GM18861 (cell line): Measurements from ENCODE around the gene CHMP4B.

Experiments
- ATAC-seq: cut with Tn5 transposase; IDR thresholded peaks from one replicate; pipeline ENCODE4 v1.9.1; 2021; ENCODE audit not compliant: unreplicated experiment

The CHMP4B gene

GRCh38 chr20:33890557-33890956 is 79.4 kb downstream of the CHMP4B start:
- no peak for ATAC-seq

- ATAC-seq, result no peak
Measured at GRCh38 chr20:33893314-33893713, 82.2 kb downstream of the CHMP4B start.

- no peak for ATAC-seq
Measured at GRCh38 chr20:33894798-33895197, 83.7 kb downstream of the CHMP4B start.

- ATAC-seq, result no peak
Measured at GRCh38 chr20:33896509-33896908, 85.4 kb downstream of the CHMP4B start.

- ATAC-seq, result no peak
Measured at GRCh38 chr20:33897313-33897912, 86.3 kb downstream of the CHMP4B start.

GRCh38 chr20:33899106-33899505 is 88.0 kb downstream of the CHMP4B start:
- no peak for ATAC-seq

- ATAC-seq, result no peak
Measured at GRCh38 chr20:33900521-33901131, 89.5 kb downstream of the CHMP4B start.

GRCh38 chr20:33901132-33901523 is 90.0 kb downstream of the CHMP4B start:
- no peak for ATAC-seq

- ATAC-seq, result no peak
Measured at GRCh38 chr20:33902011-33902410, 90.9 kb downstream of the CHMP4B start.
